H1 (cell line): ENCODE results near the gene CPED1.
"Not testable (repeated sequence)": the region's sequence is repeated elsewhere in the genome, so short reads cannot be mapped to it uniquely, and the experiment has no call there.

Source experiments
- CBX8 ChIP-seq: fragments of 300-800, 300-1000 bp; sonication (generic); IDR thresholded peaks from 2 replicates; pipeline ENCODE4 v1.7.1; 2016; ENCODE audit warnings: low read depth, low read length, borderline replicate concordance
- CHD1 ChIP-seq: IDR thresholded peaks from 2 replicates; pipeline ENCODE4 v1.6.1; 2012; ENCODE audit warnings: low read depth, low read length, improper control_type of control experiment
- CTCF ChIP-seq, 3 experiments: IDR thresholded peaks; 1 replicate in 2 of 3; 2 replicates in 1 of 3; pipeline versions ENCODE4 v1.5.1 to v1.6.1; 2011; ENCODE audit warnings: low read length in 3 of 3, mild to moderate bottlenecking in 3 of 3, inconsistent platforms in 2 of 3, low read depth in 1 of 3, moderate library complexity in 1 of 3; ENCODE audit not compliant: insufficient read depth in 1 of 3; ENCODE audit errors: control extremely low read depth in 1 of 3
- POLR2A ChIP-seq, 2 experiments: IDR thresholded peaks; 1 replicate in 1 of 2; 2 replicates in 1 of 2; pipeline ENCODE4 v1.6.1; 2011; ENCODE audit warnings: low read depth in 2 of 2, low read length in 2 of 2, mild to moderate bottlenecking in 2 of 2; ENCODE audit errors: control extremely low read depth in 1 of 2
- POLR2AphosphoS5 ChIP-seq: IDR thresholded peaks from 2 replicates; pipeline ENCODE4 v1.6.1; 2011; ENCODE audit warnings: low read depth, low read length
- RAD21 ChIP-seq, 2 experiments: IDR thresholded peaks in 1 of 2; conservative IDR thresholded peaks in 1 of 2; 2 replicates each; pipeline ENCODE4 v1.6.1; 2011; ENCODE audit warnings: low read depth in 2 of 2, low read length in 2 of 2, improper control_type of control experiment in 1 of 2, inconsistent platforms in 1 of 2, mild to moderate bottlenecking in 1 of 2, moderate library complexity in 1 of 2
- RFX5 ChIP-seq: IDR thresholded peaks from 2 replicates; pipeline ENCODE4 v1.6.1; 2011; ENCODE audit warnings: low read depth, low read length, improper control_type of control experiment, borderline replicate concordance
- SRF ChIP-seq: IDR thresholded peaks from 2 replicates; pipeline ENCODE4 v1.6.1; 2011; ENCODE audit warnings: mild to moderate bottlenecking, low read depth, low read length, moderate library complexity
- SUZ12 ChIP-seq: fragments of 200-600 bp; sonication (generic); IDR thresholded peaks from 2 replicates; pipeline ENCODE4 v1.6.1; 2012; ENCODE audit warnings: mild to moderate bottlenecking, inconsistent platforms, low read length, moderate library complexity, mixed read lengths

- TF ChIP-seq CBX8; SRF; POLR2A (IDR thresholded peaks at IDR 0.05; ENCODE audit: control extremely low read depth in 1 of 2, low read depth in 2 of 2, low read length in 2 of 2); CTCF (IDR thresholded peaks at IDR 0.05; ENCODE audit: control extremely low read depth in 1 of 3, insufficient read depth in 1 of 3, low read depth in 1 of 3, low read length in 3 of 3); RAD21 (IDR thresholded peaks at IDR 0.05 in 1 of 2, conservative IDR thresholded peaks at IDR 0.05 in 1 of 2; ENCODE audit: low read depth in 2 of 2, low read length in 2 of 2); CHD1; POLR2AphosphoS5; SUZ12; RFX5: not testable (repeated sequence)
These were observed 48.8 kb downstream of the CPED1 start for GRCh38 chr7:121037329-121037728.
